ENCODE results near the gene TPCN2. TPM values are rescaled to one million over a fixed set of nuclear protein-coding genes. Genes with fewer than 3 reads are reported as not detected.

TPCN2 gene
- total RNA-seq, 1 experiment from 2014 or later: 63.6 TPM

DNA sequence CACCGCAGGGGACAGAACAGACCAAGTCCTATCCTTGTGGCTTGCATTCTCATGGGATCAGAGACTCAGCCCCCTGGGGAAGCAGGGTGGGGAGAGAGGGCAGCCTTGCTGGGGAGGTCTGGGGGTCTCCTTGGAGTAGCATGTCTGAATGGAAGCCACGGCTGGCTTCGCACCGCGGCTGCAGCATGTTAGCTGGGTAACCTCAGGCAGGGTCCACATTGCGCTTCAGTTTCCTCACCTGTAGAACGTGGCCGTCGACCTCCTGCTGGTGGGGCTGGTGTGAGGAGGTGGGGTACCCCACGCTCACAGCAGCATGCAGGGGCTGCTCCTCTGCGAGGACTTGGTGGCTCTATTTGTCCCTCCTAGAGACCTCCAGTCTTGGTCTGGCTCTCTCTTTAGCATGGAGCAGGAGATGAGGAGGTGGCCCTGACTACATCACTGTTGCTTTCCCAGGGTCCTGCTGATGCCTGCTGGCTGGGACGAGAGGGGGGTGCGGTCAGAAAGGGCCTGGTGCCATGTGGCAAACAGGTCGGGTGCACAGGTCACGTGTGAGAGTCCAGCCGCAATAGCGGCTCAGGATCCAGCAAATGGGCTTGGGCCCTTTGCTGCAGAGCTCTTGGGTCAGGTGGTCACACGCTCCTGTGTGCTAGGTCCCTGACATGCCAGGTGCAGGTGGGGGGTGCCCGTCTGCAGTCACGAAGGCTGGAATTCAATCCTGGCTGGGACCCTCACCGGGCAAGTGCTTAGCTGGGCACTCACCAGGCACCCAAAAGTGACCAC is 71.6 kb downstream of the TPCN2 start:
- H3K27me3 ChIP-seq (replicated peaks; ENCODE audit: control insufficient read depth, insufficient read depth, low read length): no peaks in the 10 kb centered on the region
- peak overlapping the region; percentile 42 for H3K27ac Mint-ChIP-seq (ENCODE audit: unreplicated experiment)
- DNase-seq: no peak
- no peak overlapping the region for H3K4me3 ChIP-seq (ENCODE audit: low read depth, low read length)
- H3K4me3 Mint-ChIP-seq (ENCODE audit: unreplicated experiment): no peak overlapping the region
- intact Hi-C loops (cut with micrococcal nuclease; ENCODE audit: unreplicated experiment): loop anchor here (5.0 kb wide), 1 partner anchor 377 kb away; no protein-coding TSS in a partner anchor
- ChIA-PET CTCF (no interaction called here), POLR2A (no interaction called here)
- peaks cover 54% of the 10 kb centered on the region for H3K4me1 Mint-ChIP-seq (ENCODE audit: low read depth, unreplicated experiment)
- peaks cover 47% of the 10 kb centered on the region for H3K4me1 ChIP-seq
- H3K36me3 ChIP-seq (ENCODE audit: control insufficient read depth, insufficient read depth, low read length): no peaks in the 10 kb centered on the region; the same call in none of the 2 replicates
- H3K9me3 ChIP-seq: peaks cover 4% of the 10 kb centered on the region; the same call in 1 of the 2 replicates
- no TSS peak for BruUV-seq (replicated peaks)
- peaks cover 10% of the 10 kb centered on the region for H3K36me3 Mint-ChIP-seq (ENCODE audit: insufficient read depth, unreplicated experiment)
- H3K27me3 Mint-ChIP-seq (ENCODE audit: insufficient read depth, unreplicated experiment): no peaks in the 10 kb centered on the region
- no peak for TF ChIP-seq CTCF (IDR thresholded peaks at IDR 0.05; ENCODE audit: insufficient read depth in 1 of 2, low read depth in 1 of 2, low read length in 1 of 2, severe bottlenecking in 1 of 2, unreplicated experiment in 1 of 2)
- peaks cover 17% of the 10 kb centered on the region for H3K9me3 Mint-ChIP-seq (ENCODE audit: unreplicated experiment)

GRCh38 chr11:69121021-69121420 is 72.3 kb downstream of the TPCN2 start:
- intact Hi-C loops (cut with micrococcal nuclease; ENCODE audit: unreplicated experiment): loop anchor here (5.0 kb wide), 1 partner anchor 376 kb away; no protein-coding TSS in a partner anchor
- CTCF ChIA-PET: no interaction called here
- peak overlapping the region; percentile 97 for H3K27ac Mint-ChIP-seq (ENCODE audit: unreplicated experiment)

More at GRCh38 chr11:69121021-69121420, 72.3 kb downstream of the TPCN2 start:
- BruUV-seq (replicated peaks): no TSS peak
- H3K27me3 Mint-ChIP-seq (ENCODE audit: insufficient read depth, unreplicated experiment): no peaks in the 10 kb centered on the region
- peaks cover 17% of the 10 kb centered on the region for H3K9me3 Mint-ChIP-seq (ENCODE audit: unreplicated experiment)
- Histone ChIP-seq H3K4me1 (peaks cover 39% of the 10 kb centered on the region), H3K4me3 (ENCODE audit: low read depth, low read length) (no peak overlapping the region), H3K9me3 (peaks cover 4% of the 10 kb centered on the region; the same call in 1 of the 2 replicates), H3K27me3 (replicated peaks; ENCODE audit: control insufficient read depth, insufficient read depth, low read length) (no peaks in the 10 kb centered on the region), H3K36me3 (ENCODE audit: control insufficient read depth, insufficient read depth, low read length) (no peaks in the 10 kb centered on the region; the same call in none of the 2 replicates)
- no peak for DNase-seq
- H3K4me1 Mint-ChIP-seq (ENCODE audit: low read depth, unreplicated experiment): peaks cover 53% of the 10 kb centered on the region
- H3K36me3 Mint-ChIP-seq (ENCODE audit: insufficient read depth, unreplicated experiment): peaks cover 10% of the 10 kb centered on the region
- TF ChIP-seq CTCF (IDR thresholded peaks at IDR 0.05; ENCODE audit: insufficient read depth in 1 of 2, low read depth in 1 of 2, low read length in 1 of 2, severe bottlenecking in 1 of 2, unreplicated experiment in 1 of 2): no peak
- POLR2A ChIA-PET: no interaction called here
- no peak overlapping the region for H3K4me3 Mint-ChIP-seq (ENCODE audit: unreplicated experiment)

Measured in Caco-2 (cell line).